ENCODE data around the gene SOCS3. TPM values are rescaled to one million over a fixed set of nuclear protein-coding genes. Genes with fewer than 3 reads are reported as not detected.

SOCS3 gene
- total RNA-seq, 6 donors from 2014 or later, result 67.1 to 173 (median 114) TPM

- TF ChIP-seq, protein P1, sequence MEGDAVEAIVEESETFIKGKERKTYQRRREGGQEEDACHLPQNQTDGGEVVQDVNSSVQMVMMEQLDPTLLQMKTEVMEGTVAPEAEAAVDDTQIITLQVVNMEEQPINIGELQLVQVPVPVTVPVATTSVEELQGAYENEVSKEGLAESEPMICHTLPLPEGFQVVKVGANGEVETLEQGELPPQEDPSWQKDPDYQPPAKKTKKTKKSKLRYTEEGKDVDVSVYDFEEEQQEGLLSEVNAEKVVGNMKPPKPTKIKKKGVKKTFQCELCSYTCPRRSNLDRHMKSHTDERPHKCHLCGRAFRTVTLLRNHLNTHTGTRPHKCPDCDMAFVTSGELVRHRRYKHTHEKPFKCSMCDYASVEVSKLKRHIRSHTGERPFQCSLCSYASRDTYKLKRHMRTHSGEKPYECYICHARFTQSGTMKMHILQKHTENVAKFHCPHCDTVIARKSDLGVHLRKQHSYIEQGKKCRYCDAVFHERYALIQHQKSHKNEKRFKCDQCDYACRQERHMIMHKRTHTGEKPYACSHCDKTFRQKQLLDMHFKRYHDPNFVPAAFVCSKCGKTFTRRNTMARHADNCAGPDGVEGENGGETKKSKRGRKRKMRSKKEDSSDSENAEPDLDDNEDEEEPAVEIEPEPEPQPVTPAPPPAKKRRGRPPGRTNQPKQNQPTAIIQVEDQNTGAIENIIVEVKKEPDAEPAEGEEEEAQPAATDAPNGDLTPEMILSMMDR (IDR thresholded peaks at IDR 0.05), result no peak
- no peak for TF ChIP-seq POLR2A (IDR thresholded peaks at IDR 0.05)
- TF ChIP-seq POLR2AphosphoS5 (IDR thresholded peaks at IDR 0.05), result no peak
- Histone ChIP-seq H3K36me3 (no peaks in the 10 kb centered on the region), H3K4me1 (peaks cover 0 to 11% (median 3%) of the 10 kb centered on the region in 4 donors), H3K4me3 (no peak overlapping the region), H3K9me3 (no peaks in the 10 kb centered on the region), H3K27ac (no peak overlapping the region), H3K27me3 (no peaks in the 10 kb centered on the region)
- DNase-seq (no peak), ATAC-seq (ENCODE audit: low FRiP score in 2 of 2) (no peak)
- 93 to 95% methylated on average over 13 of the region's 13 CpGs for WGBS, 2 donors
Measured at GRCh38 chr17:78307887-78308638, 51.8 kb downstream of the SOCS3 start.

- Histone ChIP-seq H3K27me3 (no peaks in the 10 kb centered on the region), H3K36me3 (no peaks in the 10 kb centered on the region), H3K4me3 (no peak overlapping the region), H3K27ac (no peak overlapping the region), H3K4me1 (peaks cover 0 to 11% (median 3%) of the 10 kb centered on the region in 4 donors), H3K9me3 (no peaks in the 10 kb centered on the region)
- no peak for TF ChIP-seq POLR2A (IDR thresholded peaks at IDR 0.05)
- TF ChIP-seq, protein P1 (IDR thresholded peaks at IDR 0.05), result no peak
- no peak for TF ChIP-seq EP300 (IDR thresholded peaks at IDR 0.05)
- no peak for TF ChIP-seq POLR2AphosphoS5 (IDR thresholded peaks at IDR 0.05)
- no peak for ATAC-seq (ENCODE audit: low FRiP score in 2 of 2)
- DNase-seq, result no peak
- WGBS, 2 donors, result 80% methylated on average over 1 of the region's 1 CpG; no CpG with 5 or more reads in 1 of the 2 donors
Measured at GRCh38 chr17:78306913-78307312, 53.0 kb downstream of the SOCS3 start.

Small RNAs within 50 kb of the gene (small RNA-seq; reads per million reads assigned to genes)
- 0 reads per million in 4 donors for gene RF00415
- 0 reads per million in 4 donors for gene RN7SL236P

Other genes starting within 250 kb of the SOCS3 start
- gene TMC6, start 231.3 kb downstream of the SOCS3 start, total RNA-seq, result 100 to 1,000 TPM in 5 of 6 donors, 10 to 100 TPM in 1; 51.4 to 216 (median 195) TPM
- 10 to 100 TPM; 10.8 to 65.0 (median 33.8) TPM for gene TMC8, start 229.3 kb downstream of the SOCS3 start, total RNA-seq
- gene C17orf99, start 213.7 kb downstream of the SOCS3 start, total RNA-seq, result 1 to 10 TPM in 1 of 6 donors, under 1 TPM in 2, not detected in 3; 0.46 to 1.1 (median 0.54) TPM
- 100 to 1,000 TPM; 110 to 265 (median 179) TPM for gene SYNGR2, start 191.5 kb downstream of the SOCS3 start, total RNA-seq
- 10 to 100 TPM in 3 of 6 donors, 1 to 10 TPM in 3; 2.8 to 16.0 (median 9.0) TPM for gene TK1, start 173.0 kb downstream of the SOCS3 start, total RNA-seq
- 100 to 1,000 TPM in 1 of 6 donors, 10 to 100 TPM in 5; 30.5 to 265 (median 44.2) TPM for gene AFMID, start 172.7 kb downstream of the SOCS3 start, total RNA-seq
- gene BIRC5, start 145.8 kb downstream of the SOCS3 start, total RNA-seq, result 1 to 10 TPM in 5 of 6 donors, not detected in 1; 1.4 to 6.4 (median 3.5) TPM
- gene TMEM235, start 128.4 kb downstream of the SOCS3 start, total RNA-seq, result not detected
- gene PGS1, start 18.6 kb upstream of the SOCS3 start, total RNA-seq, result 100 to 1,000 TPM in 2 of 6 donors, 10 to 100 TPM in 4; 79.2 to 348 (median 92.3) TPM
- 10 to 100 TPM in 1 of 6 donors, 1 to 10 TPM in 5; 2.0 to 21.0 (median 3.7) TPM for gene DNAH17, start 217.3 kb upstream of the SOCS3 start, total RNA-seq